Measurements from ENCODE around the gene TMEM86B. TPM values are rescaled to one million over a fixed set of nuclear protein-coding genes. Genes with fewer than 3 reads are reported as not detected.

Gene TMEM86B
- total RNA-seq, 4 donors from 2014 or later: 1.1 to 3.6 (median 2.2) TPM; not detected in 1

DNA sequence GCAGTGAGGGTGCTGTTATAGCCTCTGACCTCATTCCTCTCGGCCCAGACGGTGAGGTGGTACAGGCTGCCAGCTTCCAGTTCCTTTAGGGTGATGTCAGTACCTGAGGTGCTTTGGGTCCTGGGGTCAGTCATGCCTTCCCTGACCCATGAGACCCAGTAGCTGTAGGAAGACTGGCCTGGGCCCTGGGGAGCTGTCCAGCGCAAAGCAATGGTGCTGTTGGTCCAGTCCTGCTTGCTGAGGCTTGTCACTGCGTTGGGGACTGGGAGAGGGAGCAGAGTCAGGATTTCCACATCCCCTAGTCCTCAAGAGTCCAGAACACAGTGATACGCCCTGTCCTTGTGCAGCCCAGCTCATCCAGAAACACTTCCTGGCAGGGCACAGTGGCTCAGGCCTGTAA is 29.9 kb downstream of the TMEM86B start:
- WGBS, 2 donors: 38 to 77% methylated on average over 1 to 4 of the region's 5 CpGs
- no peaks in the 10 kb centered on the region for H3K36me3 ChIP-seq
- no peak for DNase-seq
- no peak overlapping the region for H3K27ac ChIP-seq
- intact Hi-C loops (cut with DNase I): no loop called here
- TF ChIP-seq, protein P1, sequence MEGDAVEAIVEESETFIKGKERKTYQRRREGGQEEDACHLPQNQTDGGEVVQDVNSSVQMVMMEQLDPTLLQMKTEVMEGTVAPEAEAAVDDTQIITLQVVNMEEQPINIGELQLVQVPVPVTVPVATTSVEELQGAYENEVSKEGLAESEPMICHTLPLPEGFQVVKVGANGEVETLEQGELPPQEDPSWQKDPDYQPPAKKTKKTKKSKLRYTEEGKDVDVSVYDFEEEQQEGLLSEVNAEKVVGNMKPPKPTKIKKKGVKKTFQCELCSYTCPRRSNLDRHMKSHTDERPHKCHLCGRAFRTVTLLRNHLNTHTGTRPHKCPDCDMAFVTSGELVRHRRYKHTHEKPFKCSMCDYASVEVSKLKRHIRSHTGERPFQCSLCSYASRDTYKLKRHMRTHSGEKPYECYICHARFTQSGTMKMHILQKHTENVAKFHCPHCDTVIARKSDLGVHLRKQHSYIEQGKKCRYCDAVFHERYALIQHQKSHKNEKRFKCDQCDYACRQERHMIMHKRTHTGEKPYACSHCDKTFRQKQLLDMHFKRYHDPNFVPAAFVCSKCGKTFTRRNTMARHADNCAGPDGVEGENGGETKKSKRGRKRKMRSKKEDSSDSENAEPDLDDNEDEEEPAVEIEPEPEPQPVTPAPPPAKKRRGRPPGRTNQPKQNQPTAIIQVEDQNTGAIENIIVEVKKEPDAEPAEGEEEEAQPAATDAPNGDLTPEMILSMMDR (IDR thresholded peaks at IDR 0.05): no peak
- TF ChIP-seq POLR2A (IDR thresholded peaks at IDR 0.05): no peak
- H3K27me3 ChIP-seq: peaks cover 0 to 29% (median 0%) of the 10 kb centered on the region in 4 donors
- no peaks in the 10 kb centered on the region for H3K9me3 ChIP-seq
- no peak overlapping the region for H3K4me3 ChIP-seq
- no peaks in the 10 kb centered on the region for H3K4me1 ChIP-seq

DNA sequence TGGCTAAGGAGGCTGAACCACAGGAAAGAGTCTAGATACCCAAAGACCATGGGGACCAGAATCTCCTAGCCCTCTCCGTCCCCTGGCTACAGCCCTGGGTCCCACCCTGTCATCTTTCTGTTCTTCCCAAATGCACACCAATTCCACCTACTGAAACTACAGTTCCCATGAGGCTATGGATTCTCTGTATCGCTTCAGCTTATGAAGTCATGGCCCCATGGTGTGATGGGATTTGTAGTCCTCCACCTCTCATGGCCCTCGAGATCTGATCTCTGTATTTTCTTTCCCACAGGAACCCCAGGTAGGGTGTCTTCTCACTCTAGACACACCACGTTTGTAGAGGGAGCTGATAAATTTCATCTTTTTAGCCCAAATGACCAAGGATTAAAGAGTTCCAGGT is 31.0 kb downstream of the TMEM86B start:
- WGBS, 2 donors: 42 to 56% methylated on average over 4 of the region's 4 CpGs
- no peak overlapping the region for H3K4me3 ChIP-seq
- TF ChIP-seq, protein P1 (IDR thresholded peaks at IDR 0.05): no peak
- TF ChIP-seq POLR2A (IDR thresholded peaks at IDR 0.05): no peak
- H3K4me1 ChIP-seq: no peaks in the 10 kb centered on the region
- no peak overlapping the region for H3K27ac ChIP-seq
- intact Hi-C loops (cut with DNase I): no loop called here
- H3K9me3 ChIP-seq: no peaks in the 10 kb centered on the region
- DNase-seq: no peak
- H3K36me3 ChIP-seq: no peaks in the 10 kb centered on the region
- H3K27me3 ChIP-seq: peaks cover 0 to 36% (median 0%) of the 10 kb centered on the region in 4 donors

DNA sequence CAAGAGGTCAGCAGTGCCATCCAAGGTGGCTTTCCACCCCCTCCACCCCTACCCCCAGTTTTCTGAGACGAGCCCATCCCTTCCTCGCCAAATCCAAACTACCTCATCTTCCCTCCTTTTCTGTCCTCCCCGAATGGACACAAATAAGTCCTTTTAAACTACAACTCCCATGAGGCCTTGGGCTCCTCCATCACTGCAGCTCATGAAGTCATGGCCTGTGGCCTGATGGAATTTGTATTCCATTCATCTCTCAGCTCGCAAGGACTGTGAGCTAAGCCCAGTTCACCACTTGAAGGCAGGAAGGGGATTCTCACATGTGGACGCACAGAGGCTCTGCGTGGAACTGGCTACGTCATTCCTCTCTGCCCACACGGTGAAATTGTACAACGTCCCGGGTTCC is 31.8 kb downstream of the TMEM86B start:
- Histone ChIP-seq H3K4me1 (no peaks in the 10 kb centered on the region), H3K27ac (no peak overlapping the region), H3K36me3 (no peaks in the 10 kb centered on the region), H3K4me3 (no peak overlapping the region), H3K9me3 (no peaks in the 10 kb centered on the region), H3K27me3 (peaks cover 0 to 39% (median 0%) of the 10 kb centered on the region in 4 donors)
- TF ChIP-seq, protein P1 (IDR thresholded peaks at IDR 0.05): no peak
- TF ChIP-seq POLR2A (IDR thresholded peaks at IDR 0.05): no peak
- 88 to 89% methylated on average over 9 to 10 of the region's 10 CpGs for WGBS, 2 donors
- DNase-seq: no peak
- intact Hi-C loops (cut with DNase I): no loop called here

DNA sequence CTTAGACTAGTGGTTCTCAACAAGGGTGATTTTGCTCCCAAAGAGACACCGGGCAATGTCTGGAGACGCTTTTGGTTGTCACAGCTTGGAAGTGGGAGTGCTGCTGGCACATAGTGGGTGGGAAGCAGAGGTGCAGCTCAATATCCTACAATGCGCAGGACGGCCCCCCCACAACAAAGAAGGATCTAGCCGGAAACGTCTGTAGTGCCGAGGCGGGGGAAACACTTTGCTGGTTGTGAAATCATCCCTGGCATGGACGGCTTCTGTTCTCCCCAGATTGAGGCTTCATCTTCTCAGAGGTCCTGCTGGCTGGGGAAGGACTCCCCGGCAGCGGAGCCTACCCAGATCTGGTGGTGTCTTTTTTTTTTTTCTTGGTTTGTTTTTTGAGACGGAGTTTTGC is 35.1 kb downstream of the TMEM86B start:
- H3K36me3 ChIP-seq: no peaks in the 10 kb centered on the region
- intact Hi-C loops (cut with DNase I): no loop called here
- H3K27ac ChIP-seq: no peak overlapping the region
- no peak for DNase-seq
- H3K4me3 ChIP-seq: no peak overlapping the region
- 83 to 84% methylated on average over 6 to 12 of the region's 12 CpGs for WGBS, 2 donors
- peaks cover 0 to 24% (median 0%) of the 10 kb centered on the region in 4 donors for H3K27me3 ChIP-seq
- peaks cover 0 to 16% (median 3%) of the 10 kb centered on the region in 3 donors for H3K4me1 ChIP-seq
- no peaks in the 10 kb centered on the region for H3K9me3 ChIP-seq
- no peak for TF ChIP-seq POLR2A (IDR thresholded peaks at IDR 0.05)
- TF ChIP-seq, protein P1 (IDR thresholded peaks at IDR 0.05): no peak

DNA sequence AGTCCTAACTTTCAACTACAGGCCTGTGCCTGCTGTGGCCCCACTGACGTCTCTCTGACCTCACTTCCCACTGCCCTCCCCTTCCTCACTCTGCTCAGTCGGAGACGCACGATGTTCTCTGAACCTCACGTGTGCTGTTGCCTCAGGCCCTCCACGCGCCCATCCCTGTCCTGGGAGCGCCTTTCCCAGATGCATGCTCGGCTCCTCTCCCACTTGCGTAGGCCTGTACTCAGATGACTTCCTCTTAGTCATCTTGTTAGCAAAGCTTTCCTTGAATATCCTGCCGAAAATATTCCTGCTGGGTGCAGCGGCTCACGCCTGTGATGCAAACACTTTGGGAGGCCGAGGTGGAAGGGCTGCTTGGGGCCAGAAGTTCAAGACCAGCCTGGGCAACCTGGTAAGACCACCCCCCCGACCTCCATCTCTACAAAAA is 39.1 kb downstream of the TMEM86B start:
- Histone ChIP-seq H3K4me3 (no peak overlapping the region), H3K27me3 (peaks cover 0 to 42% (median 0%) of the 10 kb centered on the region in 4 donors), H3K36me3 (no peaks in the 10 kb centered on the region), H3K27ac (peak overlapping the region; percentile 73 to 88 (median 76)), H3K4me1 (peaks cover 0 to 18% (median 3%) of the 10 kb centered on the region in 3 donors), H3K9me3 (no peaks in the 10 kb centered on the region)
- peak in 1 of 4 donors; percentile 9 for TF ChIP-seq POLR2A (IDR thresholded peaks at IDR 0.05)
- TF ChIP-seq, protein P1 (IDR thresholded peaks at IDR 0.05): no peak
- WGBS, 2 donors: 28 to 46% methylated on average over 11 to 14 of the region's 15 CpGs
- DNase-seq: no peak
- intact Hi-C loops (cut with DNase I): no loop called here
